Karpas-422 (cell line): ENCODE measurements around the gene DDX27. TPM values are rescaled to one million over a fixed set of nuclear protein-coding genes. Genes with fewer than 3 reads are reported as not detected.
A peak's percentile ranks its signal among the peaks of the same experiment; 100 is the strongest.

ENCODE experiments used
- DNase-seq: peaks from one replicate; pipeline ENCODE4 v3.0.0-alpha.2; 2015
- H2AFZ ChIP-seq: fragments of 200-600 bp; sonication (generic); 2 replicates; pipeline ENCODE4 v1.6.1; 2014; ENCODE audit warnings: antibody characterized with exemption, low read length, mixed read lengths
- H3K27ac ChIP-seq: fragments of 200-600 bp; sonication (generic); 2 replicates; pipeline ENCODE4 v1.5.1; 2014; ENCODE audit warnings: mild to moderate bottlenecking, low read length, moderate library complexity
- H3K27me3 ChIP-seq: fragments of 200-600 bp; sonication (generic); 2 replicates; pipeline ENCODE4 v1.6.1; 2014; ENCODE audit warnings: low read length, mixed read lengths
- H3K36me3 ChIP-seq: fragments of 200-600 bp; sonication (generic); 2 replicates; pipeline ENCODE4 v1.6.1; 2014; ENCODE audit warnings: low read length, mixed read lengths; ENCODE audit not compliant: insufficient read depth
- H3K4me1 ChIP-seq: fragments of 200-600 bp; sonication (generic); 2 replicates; pipeline ENCODE4 v1.6.1; 2014; ENCODE audit warnings: mild to moderate bottlenecking, low read length, mixed read lengths
- H3K4me2 ChIP-seq: fragments of 200-600 bp; sonication (generic); 2 replicates; pipeline ENCODE4 v1.6.1; 2014; ENCODE audit warnings: low read length, low read depth, mild to moderate bottlenecking; ENCODE audit not compliant: poor library complexity, severe bottlenecking
- H3K4me3 ChIP-seq: fragments of 200-600 bp; sonication (generic); 2 replicates; pipeline ENCODE4 v1.5.1; 2014; ENCODE audit warnings: mild to moderate bottlenecking, antibody characterized with exemption, low read length, mixed read lengths
- H3K79me2 ChIP-seq: fragments of 200-600 bp; sonication (generic); 2 replicates; pipeline ENCODE4 v1.6.1; 2014; ENCODE audit warnings: mild to moderate bottlenecking, low read length, mixed read lengths
- H3K9ac ChIP-seq: fragments of 200-600 bp; sonication (generic); 2 replicates; pipeline ENCODE4 v1.6.0; 2014; ENCODE audit warnings: low read length
- H3K9me2 ChIP-seq: fragments of 200-600 bp; sonication (generic), shearing (Covaris generic); replicated peaks from 2 replicates; pipeline ENCODE4 v1.6.0; 2014; ENCODE audit warnings: mild to moderate bottlenecking, low read length, moderate library complexity; ENCODE audit not compliant: insufficient read depth
- H3K9me3 ChIP-seq: fragments of 300-700, 200-600 bp; sonication (generic); 2 replicates; pipeline ENCODE4 v1.6.1; 2014; ENCODE audit warnings: low read length, mixed read lengths
- H4K20me1 ChIP-seq: fragments of 200-600 bp; sonication (generic); 2 replicates; pipeline ENCODE4 v1.6.1; 2014; ENCODE audit warnings: mild to moderate bottlenecking, antibody characterized with exemption, low read length, low read depth; ENCODE audit not compliant: insufficient read depth
- small RNA-seq: library from RNA; depleted of rRNA; stranded (forward); fragments of <200 nt; gene quantifications from one replicate; pipeline ENCODE3, GENCODE V24; 2014
- total RNA-seq: library from RNA; depleted of rRNA; stranded (reverse); fragments of >200 nt; shearing (Covaris generic); gene quantifications from 2 replicates; pipeline ENCODE4 v1.2.3, GENCODE V29; 2014; ENCODE audit warnings: low replicate concordance; rRNA removed

DDX27 gene
- total RNA-seq, 1 experiment from 2014 or later: 34.5 TPM

DNA sequence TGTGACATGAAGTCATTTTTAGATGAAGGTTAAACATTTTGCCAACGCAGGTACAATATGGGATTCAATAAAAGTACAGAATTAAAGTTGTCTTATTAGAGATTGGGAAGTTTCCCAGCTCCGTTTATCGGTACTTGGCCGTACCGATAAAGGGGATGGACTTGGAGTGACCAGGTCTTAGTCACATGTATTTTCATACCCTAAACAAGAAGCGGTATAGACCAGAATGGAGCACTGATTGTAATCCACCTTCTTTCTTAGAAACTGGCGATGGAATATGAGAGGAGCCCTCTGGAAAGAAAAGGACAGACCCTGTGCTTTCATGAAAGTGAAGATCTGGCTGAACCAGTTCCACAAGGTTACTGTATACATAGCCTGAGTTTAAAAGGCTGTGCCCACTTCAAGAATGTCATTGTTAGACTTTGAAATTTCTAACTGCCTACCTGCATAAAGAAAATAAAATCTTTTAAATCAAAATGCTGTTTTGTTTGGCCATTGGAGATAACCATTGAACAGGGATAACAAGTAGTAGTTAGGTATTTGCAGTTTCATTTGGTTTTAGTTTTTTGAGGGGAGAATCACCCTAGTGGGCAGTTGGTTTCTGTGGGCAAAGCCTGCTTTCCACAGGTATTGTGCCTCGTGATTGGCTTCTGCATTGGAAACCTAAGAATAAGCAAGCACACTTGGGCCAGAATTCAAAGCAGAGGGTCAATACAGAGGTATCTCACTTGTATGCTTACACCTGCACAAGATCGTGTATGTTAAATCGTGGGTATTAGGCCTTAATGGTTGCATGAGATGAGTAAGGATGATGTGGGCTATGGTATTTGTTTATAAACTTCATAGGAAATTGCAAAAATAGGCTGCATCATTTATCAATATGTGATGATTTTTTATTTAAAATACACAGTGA lies 69.8 kb downstream of the DDX27 start:
- Histone ChIP-seq H3K4me2 (peak overlapping the region; percentile 31), H3K4me3 (no peak overlapping the region), H3K9me2 (no peaks in the 10 kb centered on the region), H2AFZ (no peak overlapping the region), H3K9ac (no peak overlapping the region), H3K79me2 (peaks cover 6% of the 10 kb centered on the region; the same call in 1 of the 2 replicates), H3K27me3 (no peaks in the 10 kb centered on the region), H4K20me1 (peaks cover 50% of the 10 kb centered on the region), H3K9me3 (peaks cover 14% of the 10 kb centered on the region), H3K36me3 (peaks cover 61% of the 10 kb centered on the region), H3K4me1 (peaks cover 64% of the 10 kb centered on the region), H3K27ac (peak overlapping the region; percentile 67)
- DNase-seq: no peak

DNA sequence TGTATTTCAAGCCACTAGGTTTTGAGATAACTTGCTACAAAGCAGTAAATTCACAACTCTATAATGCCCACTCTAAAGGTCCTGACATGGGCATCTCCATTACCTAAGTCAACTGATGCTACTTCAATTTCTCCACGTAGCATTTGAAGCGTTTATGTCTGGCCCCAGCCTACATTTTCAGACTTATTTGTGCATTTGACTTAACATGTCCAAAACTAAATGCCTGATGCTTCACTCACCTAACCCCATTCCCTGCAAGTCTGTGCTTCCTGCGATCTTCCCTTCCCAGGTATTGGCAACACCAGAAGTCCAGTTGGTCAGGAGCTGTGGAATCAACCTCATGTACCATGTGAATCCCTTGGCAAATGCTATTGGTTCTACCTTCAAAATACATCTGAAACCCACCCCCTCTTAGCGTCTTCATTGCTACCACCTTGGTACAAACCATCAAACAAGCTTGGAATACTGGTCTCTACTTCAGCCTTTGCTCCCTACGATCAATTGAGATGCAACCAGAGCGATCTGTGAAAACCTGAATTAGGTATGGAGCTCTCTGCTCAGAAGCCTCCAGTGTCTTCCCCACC lies 71.5 kb downstream of the DDX27 start:
- no peaks in the 10 kb centered on the region; the same call in 1 of the 2 replicates for H3K79me2 ChIP-seq
- peak overlapping the region; percentile 67 for H3K27ac ChIP-seq
- peaks cover 45% of the 10 kb centered on the region for H3K36me3 ChIP-seq

DNA sequence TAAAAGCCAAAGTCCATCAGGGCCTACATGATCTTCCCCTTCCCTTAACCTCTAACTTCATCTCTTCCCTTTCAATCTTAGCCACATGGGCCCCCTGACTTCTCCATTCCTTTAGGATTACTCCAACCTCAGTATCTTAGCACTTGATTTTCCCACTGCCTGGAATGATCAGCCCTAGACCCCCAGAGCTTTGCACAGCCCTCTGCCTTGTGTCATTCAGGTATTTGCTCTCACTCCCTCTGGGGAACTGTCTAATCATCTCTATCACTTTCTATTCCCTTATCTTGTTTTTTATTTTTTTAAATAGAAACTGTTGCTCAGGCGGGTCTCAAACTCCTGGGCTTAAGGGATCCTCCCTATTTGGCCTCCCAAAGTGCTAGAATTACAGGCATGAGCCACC lies 72.0 kb downstream of the DDX27 start:
- H4K20me1 ChIP-seq: peaks cover 33% of the 10 kb centered on the region
- peaks cover 51% of the 10 kb centered on the region for H3K4me1 ChIP-seq
- no peaks in the 10 kb centered on the region for H3K9me2 ChIP-seq
- no peaks in the 10 kb centered on the region for H3K27me3 ChIP-seq
- peaks cover 40% of the 10 kb centered on the region for H3K36me3 ChIP-seq
- no peak overlapping the region for H3K9ac ChIP-seq
- no peak overlapping the region for H3K4me2 ChIP-seq
- H2AFZ ChIP-seq: no peak overlapping the region
- no peaks in the 10 kb centered on the region for H3K79me2 ChIP-seq
- no peak overlapping the region for H3K4me3 ChIP-seq
- H3K9me3 ChIP-seq: peaks cover 9% of the 10 kb centered on the region; the same call in 1 of the 2 replicates
- peak; percentile 57 for DNase-seq
- H3K27ac ChIP-seq: peak overlapping the region; percentile 67

More for the DNA sequence above, 71.5 kb downstream of the DDX27 start:
- H3K4me1 ChIP-seq: peaks cover 52% of the 10 kb centered on the region
- H3K9me2 ChIP-seq: no peaks in the 10 kb centered on the region
- peaks cover 38% of the 10 kb centered on the region for H4K20me1 ChIP-seq
- no peak overlapping the region for H3K4me2 ChIP-seq
- no peak overlapping the region for H3K9ac ChIP-seq
- peak; percentile 51 for DNase-seq
- no peaks in the 10 kb centered on the region for H3K27me3 ChIP-seq
- no peak overlapping the region for H2AFZ ChIP-seq
- H3K4me3 ChIP-seq: no peak overlapping the region
- H3K9me3 ChIP-seq: peaks cover 10% of the 10 kb centered on the region; the same call in 1 of the 2 replicates

DNA sequence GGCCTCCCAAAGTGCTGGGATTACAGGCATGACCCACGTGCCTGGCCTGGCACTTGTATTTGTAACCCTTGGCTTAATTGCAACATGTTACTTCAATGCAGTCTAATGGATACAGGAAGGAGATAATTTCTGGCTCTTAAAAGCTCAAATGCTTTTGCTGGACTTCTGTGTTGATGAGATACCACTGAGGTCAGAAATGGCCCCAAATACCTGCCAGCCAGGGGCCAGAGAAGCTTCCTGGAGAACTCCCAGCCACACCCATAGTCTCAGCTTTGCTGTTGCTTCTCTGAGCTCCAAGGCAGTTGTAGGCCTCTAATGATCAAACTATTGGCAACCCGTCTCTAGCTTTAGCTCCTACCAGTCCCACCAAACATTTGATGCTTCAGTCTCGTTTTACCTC lies 72.8 kb downstream of the DDX27 start:
- H3K27me3 ChIP-seq: no peaks in the 10 kb centered on the region
- H3K79me2 ChIP-seq: no peaks in the 10 kb centered on the region
- no peak overlapping the region for H2AFZ ChIP-seq
- no peaks in the 10 kb centered on the region for H3K9me2 ChIP-seq
- H3K36me3 ChIP-seq: peaks cover 32% of the 10 kb centered on the region
- no peak for DNase-seq
- H3K9ac ChIP-seq: no peak overlapping the region
- H3K9me3 ChIP-seq: peaks cover 1% of the 10 kb centered on the region; the same call in 1 of the 2 replicates
- H3K4me3 ChIP-seq: no peak overlapping the region
- H3K4me2 ChIP-seq: no peak overlapping the region
- H3K27ac ChIP-seq: no peak overlapping the region
- H4K20me1 ChIP-seq: peaks cover 25% of the 10 kb centered on the region; the same call in 1 of the 2 replicates
- peaks cover 45% of the 10 kb centered on the region for H3K4me1 ChIP-seq

DNA sequence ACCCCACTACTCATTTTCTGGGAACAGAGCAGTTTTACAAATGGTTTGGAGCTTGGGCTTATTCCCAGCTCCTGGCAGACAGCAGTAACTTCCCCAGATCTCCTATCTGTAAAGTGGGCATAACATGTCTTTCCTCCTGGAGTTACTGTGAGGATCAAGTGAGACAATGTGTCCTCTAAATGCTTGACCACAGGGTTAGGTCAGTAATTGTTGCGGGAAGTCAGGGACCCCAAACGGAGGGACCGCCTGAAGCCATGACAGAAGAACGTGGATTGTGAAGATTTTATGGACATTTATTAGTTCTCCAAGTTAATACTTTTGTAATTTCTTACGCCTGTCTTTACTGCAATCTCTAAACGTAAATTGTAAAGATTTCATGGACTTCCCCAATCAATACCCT lies 73.9 kb downstream of the DDX27 start:
- DNase-seq: no peak
- Histone ChIP-seq H3K27ac (no peak overlapping the region), H3K9ac (no peak overlapping the region), H3K4me2 (no peak overlapping the region), H3K4me1 (peaks cover 34% of the 10 kb centered on the region), H3K27me3 (no peaks in the 10 kb centered on the region), H4K20me1 (peaks cover 14% of the 10 kb centered on the region; the same call in 1 of the 2 replicates), H3K9me2 (no peaks in the 10 kb centered on the region), H3K79me2 (no peaks in the 10 kb centered on the region), H3K9me3 (no peaks in the 10 kb centered on the region), H3K4me3 (no peak overlapping the region), H2AFZ (no peak overlapping the region), H3K36me3 (peaks cover 21% of the 10 kb centered on the region)

Small RNA genes lying within 50 kb of the gene (small RNA-seq; reads per million reads assigned to genes)
- gene SNORD12B (3,432 reads per million, percentile 100 among the genes with 10 or more reads in this experiment), gene SNORD12C (491 reads per million, percentile 100 among the genes with 10 or more reads in this experiment)

Other genes with a start within 250 kb of the DDX27 start
- gene CSE1L, start 173.1 kb upstream of the DDX27 start, total RNA-seq: 39.1 and 82.3 TPM in 2 replicates
- gene STAU1, start 31.1 kb upstream of the DDX27 start, total RNA-seq: 30.6 and 34.0 TPM in 2 replicates
- 21.7 and 22.2 TPM in 2 replicates for gene ZNFX1, start 58.6 kb downstream of the DDX27 start, total RNA-seq